K562 (cell line): ENCODE results near the gene FAM186B. TPM values are rescaled to one million over a fixed set of nuclear protein-coding genes. Genes with fewer than 3 reads are reported as not detected.

ENCODE experiments used
- ATAC-seq: fragments of 200-7000 bp; cut with Tn5 transposase; 3 replicates; pipeline ENCODE4 v1.9.1; 2020; ENCODE audit warnings: moderate library complexity
- BruUV-seq: library from RNA; stranded (reverse); fragments of 400-500 nt; replicated peaks from 2 replicates; lab custom pipeline; 2021; lab: Mats Ljungman, UMichigan
- CTCF ChIA-PET: fragments of 300-600 bp; formaldehyde crosslinking; extraction: SDS; loops from one replicate; lab custom pipeline; 2021; ENCODE audit warnings: low intra/inter-chr PET ratio; lab: Yijun Ruan, JAX
- POLR2A ChIA-PET: fragments of 300-600, 350-650 bp; sonication (Branson Sonifier 250); formaldehyde crosslinking; extraction: SDS; loops from one replicate; lab custom pipeline; 2021; ENCODE audit warnings: antibody characterized with exemption, inconsistent platforms; lab: Yijun Ruan, JAX
- DNase-seq, 4 experiments: peaks; one replicate each; pipeline versions ENCODE4 v3.0.0 to v3.0.0-alpha.2; 2011 to 2018; ENCODE audit warnings: low spot score in 3 of 4, mixed read lengths in 3 of 4; ENCODE audit errors: extremely low read depth in 1 of 4
- FAIRE-seq: peaks from 2 replicates; lab custom pipeline; 2011; peaks lifted over from hg19 to GRCh38; lab: Jason Lieb, UNC
- H2AFZ ChIP-seq: 2 replicates; pipeline ENCODE4 v1.6.0; 2011; ENCODE audit warnings: low read depth, low read length, control low read depth, inconsistent platforms
- H3K27ac ChIP-seq: fragments of 200-600 bp; 3 replicates; pipeline ENCODE4 v1.8.0; 2011; ENCODE audit warnings: low read depth, mild to moderate bottlenecking, control low read depth, inconsistent platforms, low read length, moderate library complexity, mixed read lengths; ENCODE audit errors: extremely low read depth
- H3K27me3 ChIP-seq, 2 experiments: fragments of 300-600 bp in 1 of 2; 2 replicates in 1 of 2; 3 replicates in 1 of 2; pipeline versions ENCODE4 v1.6.0 to v1.8.0; 2011; ENCODE audit warnings: inconsistent platforms in 2 of 2, low read length in 2 of 2, mild to moderate bottlenecking in 1 of 2, mixed read lengths in 1 of 2, moderate library complexity in 1 of 2; ENCODE audit not compliant: control insufficient read depth in 2 of 2, insufficient read depth in 2 of 2
- H3K36me3 ChIP-seq: fragments of 300-600 bp; 3 replicates; pipeline ENCODE4 v1.8.0; 2011; ENCODE audit warnings: mild to moderate bottlenecking, low read length, inconsistent platforms; ENCODE audit not compliant: control insufficient read depth, insufficient read depth
- H3K4me1 ChIP-seq, 2 experiments: fragments of 200-600 bp in 1 of 2; replicated peaks in 1 of 2; 2 replicates in 1 of 2; 3 replicates in 1 of 2; pipeline versions ENCODE4 v1.5.1 to v1.8.0; 2011; ENCODE audit warnings: inconsistent platforms in 2 of 2, low read length in 2 of 2, mild to moderate bottlenecking in 1 of 2, mixed read lengths in 1 of 2, moderate library complexity in 1 of 2; ENCODE audit not compliant: control insufficient read depth in 2 of 2, insufficient read depth in 2 of 2
- H3K4me2 ChIP-seq: 2 replicates; pipeline ENCODE4 v1.6.1; 2011; ENCODE audit warnings: low read length, control low read depth, inconsistent platforms, mixed read lengths; ENCODE audit not compliant: insufficient read depth
- H3K4me3 ChIP-seq: fragments of 200-600 bp; sonication (generic), shearing (Covaris generic); 2 replicates; pipeline ENCODE4 v1.5.1; 2016; ENCODE audit warnings: control low read depth, inconsistent platforms
- H3K79me2 ChIP-seq: fragments of 200-600 bp; 3 replicates; pipeline ENCODE4 v1.8.0; 2011; ENCODE audit warnings: low read length, inconsistent platforms; ENCODE audit not compliant: control insufficient read depth, insufficient read depth
- H3K9ac ChIP-seq, 2 experiments: 2 replicates each; pipeline versions ENCODE4 v1.6.0 to v1.6.1; 2011; ENCODE audit warnings: low read depth in 2 of 2, low read length in 2 of 2, control low read depth in 1 of 2, inconsistent platforms in 1 of 2, mild to moderate bottlenecking in 1 of 2, mixed read lengths in 1 of 2; ENCODE audit not compliant: insufficient read depth in 1 of 2
- H3K9me1 ChIP-seq: one replicate; pipeline ENCODE4 v1.6.0; 2011; ENCODE audit warnings: inconsistent platforms, mild to moderate bottlenecking, low read length, moderate library complexity; ENCODE audit not compliant: control insufficient read depth, insufficient read depth
- H3K9me3 ChIP-seq: replicated peaks from 2 replicates; pipeline ENCODE4 v1.5.1; 2011; ENCODE audit warnings: low read depth, low read length, inconsistent platforms; ENCODE audit not compliant: control insufficient read depth, insufficient read depth
- H4K20me1 ChIP-seq: replicated peaks from 2 replicates; pipeline ENCODE4 v1.6.1; 2011; ENCODE audit warnings: low read length, inconsistent platforms, mixed read lengths; ENCODE audit not compliant: control insufficient read depth, insufficient read depth
- BRD4 ChIP-seq: fragments of 200-600 bp; sonication (generic); IDR thresholded peaks from 2 replicates; pipeline ENCODE4 v1.6.1; 2017; ENCODE audit warnings: inconsistent platforms
- ETV1 ChIP-seq: fragments of 450-650 bp; conservative IDR thresholded peaks from 2 replicates; pipeline ENCODE4 v1.6.1; 2016; ENCODE audit warnings: missing genetic modification characterization, control low read depth, low read depth, missing compliant biosample characterization
- HEY1 ChIP-seq: fragments of 250-450 bp; sonication (Bioruptor Pico); IDR thresholded peaks from 2 replicates; pipeline ENCODE4 v1.5.0; 2020; ENCODE audit warnings: mild to moderate bottlenecking, moderate library complexity, borderline replicate concordance
- KAT8 ChIP-seq: fragments of 450-650 bp; IDR thresholded peaks from 2 replicates; pipeline ENCODE4 v1.6.1; 2016; ENCODE audit warnings: low read depth, mild to moderate bottlenecking
- POLR2AphosphoS2 ChIP-seq: IDR thresholded peaks from 2 replicates; pipeline ENCODE4 v1.6.1; 2012; ENCODE audit warnings: low read length, improper control_type of control experiment
- SMAD2 ChIP-seq: fragments of 150-350 bp; IDR thresholded peaks from 2 replicates; pipeline ENCODE4 v1.6.1; 2014; ENCODE audit warnings: low read depth, mild to moderate bottlenecking, low read length
- SMARCB1 ChIP-seq: IDR thresholded peaks from 2 replicates; pipeline ENCODE4 v1.6.1; 2011; ENCODE audit warnings: improper control_type of control experiment, low read depth; ENCODE audit not compliant: insufficient read length
- SRSF1 ChIP-seq: fragments of 200-400 bp; formaldehyde crosslinking; IDR thresholded peaks from 2 replicates; pipeline ENCODE4 v1.6.1; 2017; ENCODE audit warnings: mild to moderate bottlenecking, low read depth, low read length, moderate library complexity
- TBL1XR1 ChIP-seq, 2 experiments: IDR thresholded peaks; 2 replicates each; pipeline ENCODE4 v1.6.1; 2012; ENCODE audit warnings: improper control_type of control experiment in 2 of 2, low read length in 2 of 2, mild to moderate bottlenecking in 1 of 2
- TOE1 ChIP-seq, 2 experiments: fragments of 450-650 bp in 1 of 2; sonication (generic) in 1 of 2; formaldehyde crosslinking in 1 of 2; IDR thresholded peaks; 2 replicates each; pipeline versions ENCODE4 v1.7.1 to v1.8.0; 2016 to 2022; ENCODE audit warnings: borderline replicate concordance in 2 of 2, mild to moderate bottlenecking in 2 of 2, antibody characterized with exemption in 1 of 2, inconsistent platforms in 1 of 2, low read depth in 1 of 2, missing genetic modification reagents in 1 of 2, moderate library complexity in 1 of 2
- WGBS: fragments of 100-300 bp; shearing (Covaris generic); methylation state at CpG from one replicate; pipeline ENCODE4 v1.1.6; 2016; ENCODE audit warnings: low coverage, mixed read lengths; ENCODE audit not compliant: insufficient coverage; ENCODE audit errors: missing lambda C conversion rate; 5-methylcytosine and 5-hydroxymethylcytosine counted together
- in situ Hi-C: fragments of 300-500 bp; cut with MboI; formaldehyde crosslinking; loops from 4 replicates; pipeline ENCODE4 v1.15.0; 2018; ENCODE audit warnings: inconsistent platforms, mixed read lengths
- intact Hi-C: fragments of 100-400 bp; cut with micrococcal nuclease; formaldehyde crosslinking; loops from 2 replicates; pipeline ENCODE4 v1.14.2; 2022
- polyA plus RNA-seq, 8 experiments: library from polyadenylated mRNA; depleted of rRNA in 4 of 8; stranded (reverse) in 5 of 8; unstranded in 3 of 8; fragments of >200 nt; fragmentation: Nextera tagmentation in 2 of 8; fragmentation: Illumina TruSeq in 1 of 8; extraction: Ambion mirVana in 2 of 8; extraction: Trizol in 1 of 8; gene quantifications; 2 replicates each; pipeline versions ENCODE4 v1.2.1 to v1.2.3, GENCODE V29; 2011 to 2014; ENCODE audit warnings: inconsistent platforms in 1 of 8, missing spikeins in 1 of 8
- total RNA-seq, 7 experiments: library from RNA; depleted of rRNA in 6 of 7; stranded (reverse); fragments of >200 nt in 6 of 7; fragmentation: Illumina TruSeq in 2 of 7; extraction: Trizol in 2 of 7; gene quantifications; 2 replicates each; pipeline versions ENCODE4 v1.2.1 to v1.2.3, GENCODE V29; 2011 to 2021; ENCODE audit warnings: low replicate concordance in 1 of 7
- TF ChIP-seq, protein P1 (sequence below): fragments of 450-650 bp; IDR thresholded peaks from 2 replicates; pipeline ENCODE4 v1.6.1; 2017; ENCODE audit warnings: antibody characterized with exemption, mild to moderate bottlenecking
- TF ChIP-seq, protein P2 (sequence below): sonication (generic); formaldehyde crosslinking; IDR thresholded peaks from 2 replicates; pipeline ENCODE4 v1.8.1; 2023; ENCODE audit warnings: mild to moderate bottlenecking, missing genetic modification reagents
- TF ChIP-seq, protein P3 (sequence below): fragments of 450-650 bp; formaldehyde crosslinking; IDR thresholded peaks from 2 replicates; pipeline ENCODE4 v1.4.0; 2020; ENCODE audit warnings: mild to moderate bottlenecking, moderate library complexity

FAM186B gene
- total and polyA plus RNA-seq, 9 of the 15 experiments (the other 6 are each of a cell fraction or from before 2014, with no cell fraction given) = 0.07 to 0.42 (median 0.15) TPM

DNA sequence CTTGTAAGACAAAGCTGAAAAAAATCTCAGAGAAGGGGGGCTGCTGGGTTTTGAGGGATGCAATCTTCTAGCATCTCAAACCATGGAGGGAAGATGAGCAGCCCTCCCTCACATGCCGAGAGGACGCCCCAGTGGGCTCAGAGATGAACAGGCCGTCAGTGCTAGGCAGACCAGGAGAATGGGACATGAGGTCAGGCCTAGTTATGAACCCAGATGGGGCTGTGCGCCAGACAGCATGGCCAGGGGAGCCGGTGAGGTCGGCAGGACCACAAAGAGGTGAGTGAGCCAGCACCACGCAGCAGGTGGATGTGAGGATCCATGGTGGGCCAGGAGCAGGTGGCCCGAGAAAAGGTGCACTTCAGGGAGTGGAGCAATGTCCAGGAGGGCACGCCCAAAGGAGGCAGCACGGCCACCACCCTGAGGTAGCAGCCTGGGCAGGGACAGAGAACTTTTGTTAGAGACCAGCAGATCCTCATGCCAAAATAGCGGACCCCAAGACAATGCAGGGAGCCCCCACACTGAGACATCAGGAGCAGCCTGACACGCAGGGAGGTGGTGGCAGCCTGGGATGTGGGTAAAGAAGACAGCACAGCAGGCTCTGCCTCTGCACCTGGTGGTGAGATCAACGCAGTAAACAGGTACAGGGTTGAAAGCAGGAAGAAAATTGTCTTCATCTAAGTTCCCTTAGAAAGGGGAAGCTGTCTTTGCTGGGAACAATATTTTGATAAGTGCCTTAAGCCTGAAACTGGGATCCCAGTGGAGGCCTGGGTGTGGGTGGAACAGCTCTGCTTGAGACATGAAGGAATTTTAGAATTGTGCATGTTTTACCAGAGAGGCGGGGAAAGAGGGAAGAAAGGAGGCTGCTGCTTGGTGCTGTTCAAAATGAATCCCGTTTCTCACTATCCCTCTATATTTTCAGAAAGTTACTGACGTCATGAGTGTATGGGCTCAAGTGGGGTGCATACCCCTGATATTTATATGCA lies 19.7 kb downstream of the FAM186B start:
- Histone ChIP-seq H4K20me1 (peaks cover 7% of the 10 kb centered on the region; the same call in 1 of the 2 replicates), H3K79me2 (peaks cover 4% of the 10 kb centered on the region; the same call in 2 of the 3 replicates), H3K9me1 (peaks cover 4% of the 10 kb centered on the region), H3K9me3 (no peaks in the 10 kb centered on the region), H3K9ac (peak overlapping the region in 1 of 2 experiments; percentile 58; a peak in 2 of 4 replicates), H2AFZ (no peak overlapping the region), H3K27me3 (no peaks in the 10 kb centered on the region), H3K4me1 (peaks cover 0 to 10% of the 10 kb centered on the region in 2 experiments; a peak in 2 of 5 replicates), H3K4me2 (no peak overlapping the region), H3K36me3 (peaks cover 40% of the 10 kb centered on the region; the same call in 2 of the 3 replicates), H3K4me3 (no peak overlapping the region), H3K27ac (no peak overlapping the region)
- WGBS = 84% methylated on average over 16 of the region's 16 CpGs
- no TSS peak for BruUV-seq
- CTCF ChIA-PET = no interaction called here
- no peak for FAIRE-seq
- in situ Hi-C loops (no loop called here), intact Hi-C loops (no loop called here)
- no peak for DNase-seq
- no peak for ATAC-seq
- POLR2A ChIA-PET = interaction anchor here (0.6 to 0.7 kb wide), 3 partner anchors 12 to 176 kb away, joined by 3 to 6 read pairs (median 5); no protein-coding TSS in a partner anchor
- TF ChIP-seq ETV1 (tag) = no peak
- no peak for TF ChIP-seq KAT8
- TF ChIP-seq BRD4 = no peak
- TF ChIP-seq, protein P1, sequence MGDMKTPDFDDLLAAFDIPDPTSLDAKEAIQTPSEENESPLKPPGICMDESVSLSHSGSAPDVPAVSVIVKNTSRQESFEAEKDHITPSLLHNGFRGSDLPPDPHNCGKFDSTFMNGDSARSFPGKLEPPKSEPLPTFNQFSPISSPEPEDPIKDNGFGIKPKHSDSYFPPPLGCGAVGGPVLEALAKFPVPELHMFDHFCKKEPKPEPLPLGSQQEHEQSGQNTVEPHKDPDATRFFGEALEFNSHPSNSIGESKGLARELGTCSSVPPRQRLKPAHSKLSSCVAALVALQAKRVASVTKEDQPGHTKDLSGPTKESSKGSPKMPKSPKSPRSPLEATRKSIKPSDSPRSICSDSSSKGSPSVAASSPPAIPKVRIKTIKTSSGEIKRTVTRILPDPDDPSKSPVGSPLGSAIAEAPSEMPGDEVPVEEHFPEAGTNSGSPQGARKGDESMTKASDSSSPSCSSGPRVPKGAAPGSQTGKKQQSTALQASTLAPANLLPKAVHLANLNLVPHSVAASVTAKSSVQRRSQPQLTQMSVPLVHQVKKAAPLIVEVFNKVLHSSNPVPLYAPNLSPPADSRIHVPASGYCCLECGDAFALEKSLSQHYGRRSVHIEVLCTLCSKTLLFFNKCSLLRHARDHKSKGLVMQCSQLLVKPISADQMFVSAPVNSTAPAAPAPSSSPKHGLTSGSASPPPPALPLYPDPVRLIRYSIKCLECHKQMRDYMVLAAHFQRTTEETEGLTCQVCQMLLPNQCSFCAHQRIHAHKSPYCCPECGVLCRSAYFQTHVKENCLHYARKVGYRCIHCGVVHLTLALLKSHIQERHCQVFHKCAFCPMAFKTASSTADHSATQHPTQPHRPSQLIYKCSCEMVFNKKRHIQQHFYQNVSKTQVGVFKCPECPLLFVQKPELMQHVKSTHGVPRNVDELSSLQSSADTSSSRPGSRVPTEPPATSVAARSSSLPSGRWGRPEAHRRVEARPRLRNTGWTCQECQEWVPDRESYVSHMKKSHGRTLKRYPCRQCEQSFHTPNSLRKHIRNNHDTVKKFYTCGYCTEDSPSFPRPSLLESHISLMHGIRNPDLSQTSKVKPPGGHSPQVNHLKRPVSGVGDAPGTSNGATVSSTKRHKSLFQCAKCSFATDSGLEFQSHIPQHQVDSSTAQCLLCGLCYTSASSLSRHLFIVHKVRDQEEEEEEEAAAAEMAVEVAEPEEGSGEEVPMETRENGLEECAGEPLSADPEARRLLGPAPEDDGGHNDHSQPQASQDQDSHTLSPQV = no peak
- TF ChIP-seq, protein P2, sequence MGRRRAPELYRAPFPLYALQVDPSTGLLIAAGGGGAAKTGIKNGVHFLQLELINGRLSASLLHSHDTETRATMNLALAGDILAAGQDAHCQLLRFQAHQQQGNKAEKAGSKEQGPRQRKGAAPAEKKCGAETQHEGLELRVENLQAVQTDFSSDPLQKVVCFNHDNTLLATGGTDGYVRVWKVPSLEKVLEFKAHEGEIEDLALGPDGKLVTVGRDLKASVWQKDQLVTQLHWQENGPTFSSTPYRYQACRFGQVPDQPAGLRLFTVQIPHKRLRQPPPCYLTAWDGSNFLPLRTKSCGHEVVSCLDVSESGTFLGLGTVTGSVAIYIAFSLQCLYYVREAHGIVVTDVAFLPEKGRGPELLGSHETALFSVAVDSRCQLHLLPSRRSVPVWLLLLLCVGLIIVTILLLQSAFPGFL = no peak
- TF ChIP-seq, protein P3, sequence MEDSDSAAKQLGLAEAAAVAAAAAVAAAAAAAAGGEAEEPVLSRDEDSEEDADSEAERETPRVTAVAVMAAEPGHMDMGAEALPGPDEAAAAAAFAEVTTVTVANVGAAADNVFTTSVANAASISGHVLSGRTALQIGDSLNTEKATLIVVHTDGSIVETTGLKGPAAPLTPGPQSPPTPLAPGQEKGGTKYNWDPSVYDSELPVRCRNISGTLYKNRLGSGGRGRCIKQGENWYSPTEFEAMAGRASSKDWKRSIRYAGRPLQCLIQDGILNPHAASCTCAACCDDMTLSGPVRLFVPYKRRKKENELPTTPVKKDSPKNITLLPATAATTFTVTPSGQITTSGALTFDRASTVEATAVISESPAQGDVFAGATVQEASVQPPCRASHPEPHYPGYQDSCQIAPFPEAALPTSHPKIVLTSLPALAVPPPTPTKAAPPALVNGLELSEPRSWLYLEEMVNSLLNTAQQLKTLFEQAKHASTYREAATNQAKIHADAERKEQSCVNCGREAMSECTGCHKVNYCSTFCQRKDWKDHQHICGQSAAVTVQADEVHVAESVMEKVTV = no peak
- TF ChIP-seq SMARCB1 = no peak
- no peak for TF ChIP-seq HEY1 (CRISPR knock-in tag)
- no peak for TF ChIP-seq SMAD2
- TF ChIP-seq TOE1 (IDR thresholded peaks at IDR 0.05; ENCODE audit: borderline replicate concordance) = no peak
- no peak for TF ChIP-seq TOE1 (CRISPR knock-in tag; IDR thresholded peaks at IDR 0.05; ENCODE audit: borderline replicate concordance, low read depth)
- TF ChIP-seq TBL1XR1 (IDR thresholded peaks at IDR 0.05; ENCODE audit: low read length in 2 of 2) = no peak
- TF ChIP-seq SRSF1 = no peak
- no peak for TF ChIP-seq POLR2AphosphoS2
